NCI-H2171 (cell line): ENCODE results near the gene RGS6.

Experiments used
- DNase-seq: peaks from one replicate; lab custom pipeline; 2025; lab: John Stamatoyannopoulos, UW

RGS6 gene

GRCh38 chr14:72081137-72081536 is 148.9 kb downstream of the RGS6 start:
- DNase-seq: no peak

GRCh38 chr14:72084935-72085334 is 152.7 kb downstream of the RGS6 start:
- no peak for DNase-seq

- no peak for DNase-seq
Observed at GRCh38 chr14:72089625-72090024, 157.4 kb downstream of the RGS6 start.

- DNase-seq: no peak
Observed at GRCh38 chr14:72094844-72095582, 162.8 kb downstream of the RGS6 start.

- DNase-seq: no peak
Observed at GRCh38 chr14:72097173-72097783, 165.0 kb downstream of the RGS6 start.

GRCh38 chr14:72098210-72098609 is 166.0 kb downstream of the RGS6 start:
- DNase-seq: no peak

- DNase-seq: no peak
Observed at GRCh38 chr14:72099566-72099965, 167.3 kb downstream of the RGS6 start.

- no peak for DNase-seq
Observed at GRCh38 chr14:72104011-72104613, 171.9 kb downstream of the RGS6 start.

GRCh38 chr14:72111911-72112310 is 179.7 kb downstream of the RGS6 start:
- DNase-seq: no peak

- DNase-seq: no peak
Observed at GRCh38 chr14:72118841-72119240, 186.6 kb downstream of the RGS6 start.

- DNase-seq: no peak
Observed at GRCh38 chr14:72120315-72120714, 188.1 kb downstream of the RGS6 start.

GRCh38 chr14:72123755-72124154 is 191.5 kb downstream of the RGS6 start:
- DNase-seq: no peak

- DNase-seq: no peak
Observed at GRCh38 chr14:72124171-72124570, 191.9 kb downstream of the RGS6 start.

- DNase-seq: no peak
Observed at GRCh38 chr14:72126091-72126490, 193.9 kb downstream of the RGS6 start.

- DNase-seq: no peak
Observed at GRCh38 chr14:72126561-72126960, 194.3 kb downstream of the RGS6 start.

GRCh38 chr14:72128629-72129028 is 196.4 kb downstream of the RGS6 start:
- DNase-seq: no peak

GRCh38 chr14:72129291-72129690 is 197.1 kb downstream of the RGS6 start:
- DNase-seq: no peak

GRCh38 chr14:72141084-72141483 is 208.9 kb downstream of the RGS6 start:
- DNase-seq: no peak

GRCh38 chr14:72142328-72142727 is 210.1 kb downstream of the RGS6 start:
- no peak for DNase-seq

- DNase-seq: no peak
Observed at GRCh38 chr14:72146241-72146640, 214.0 kb downstream of the RGS6 start.

GRCh38 chr14:72154645-72155378 is 222.6 kb downstream of the RGS6 start:
- DNase-seq: no peak

- no peak for DNase-seq
Observed at GRCh38 chr14:72155379-72155993, 223.3 kb downstream of the RGS6 start.
